A673 (cell line): Measurements from ENCODE around the gene FAM8A1.

Experiments
- EZH2 ChIP-seq: fragments of 200-600 bp; sonication (generic); IDR thresholded peaks from 2 replicates; pipeline ENCODE4 v1.6.1; 2017; ENCODE audit warnings: borderline replicate concordance, low read depth, mild to moderate bottlenecking, mixed read lengths, antibody characterized with exemption, low read length; ENCODE audit not compliant: poor library complexity, severe bottlenecking
- TF ChIP-seq, protein P1 (sequence below): fragments of 300-800, 200-600 bp; sonication (generic); conservative IDR thresholded peaks from 2 replicates; pipeline ENCODE4 v1.5.1; 2017; ENCODE audit warnings: low read depth, mild to moderate bottlenecking, antibody characterized with exemption, low read length, moderate library complexity, mixed read lengths

DNA sequence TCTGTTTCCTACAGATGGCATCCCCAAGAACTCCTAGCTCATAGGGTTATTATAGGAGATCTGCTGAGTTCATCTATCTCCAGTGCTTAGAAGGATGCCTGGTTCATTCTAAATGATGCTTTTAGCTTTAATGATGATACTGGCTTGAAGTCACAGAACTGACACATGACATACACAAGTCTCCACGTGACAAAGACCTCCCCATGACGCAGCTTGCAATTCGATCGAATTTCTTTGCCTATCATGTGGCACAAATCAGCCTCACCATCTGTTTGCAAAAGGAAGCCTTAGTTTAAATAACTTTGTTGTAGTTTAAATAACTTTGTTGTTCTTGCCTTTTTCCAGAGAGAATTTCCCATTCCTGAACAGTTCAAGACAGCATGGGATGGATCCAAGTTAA is 44.1 kb upstream of the FAM8A1 start:
- TF ChIP-seq, protein P1, sequence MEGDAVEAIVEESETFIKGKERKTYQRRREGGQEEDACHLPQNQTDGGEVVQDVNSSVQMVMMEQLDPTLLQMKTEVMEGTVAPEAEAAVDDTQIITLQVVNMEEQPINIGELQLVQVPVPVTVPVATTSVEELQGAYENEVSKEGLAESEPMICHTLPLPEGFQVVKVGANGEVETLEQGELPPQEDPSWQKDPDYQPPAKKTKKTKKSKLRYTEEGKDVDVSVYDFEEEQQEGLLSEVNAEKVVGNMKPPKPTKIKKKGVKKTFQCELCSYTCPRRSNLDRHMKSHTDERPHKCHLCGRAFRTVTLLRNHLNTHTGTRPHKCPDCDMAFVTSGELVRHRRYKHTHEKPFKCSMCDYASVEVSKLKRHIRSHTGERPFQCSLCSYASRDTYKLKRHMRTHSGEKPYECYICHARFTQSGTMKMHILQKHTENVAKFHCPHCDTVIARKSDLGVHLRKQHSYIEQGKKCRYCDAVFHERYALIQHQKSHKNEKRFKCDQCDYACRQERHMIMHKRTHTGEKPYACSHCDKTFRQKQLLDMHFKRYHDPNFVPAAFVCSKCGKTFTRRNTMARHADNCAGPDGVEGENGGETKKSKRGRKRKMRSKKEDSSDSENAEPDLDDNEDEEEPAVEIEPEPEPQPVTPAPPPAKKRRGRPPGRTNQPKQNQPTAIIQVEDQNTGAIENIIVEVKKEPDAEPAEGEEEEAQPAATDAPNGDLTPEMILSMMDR, result no peak
- TF ChIP-seq EZH2, result no peak
